Measurements from ENCODE around the gene POLDIP3.

The POLDIP3 gene

GRCh38 chr22:42536166-42536565 is 78.5 kb downstream of the POLDIP3 start:
- TF ChIP-seq FOXP2 (optimal IDR thresholded peaks at IDR 0.05; ENCODE audit: borderline replicate concordance, extremely low read depth, extremely low read length, insufficient read depth) (no peak), SIN3A (IDR thresholded peaks at IDR 0.05; ENCODE audit: borderline replicate concordance, insufficient read depth, low read length) (no peak), TAF1 (IDR thresholded peaks at IDR 0.05; ENCODE audit: borderline replicate concordance, insufficient read depth, low read length) (no peak), REST (IDR thresholded peaks at IDR 0.05; ENCODE audit: insufficient read depth in 1 of 2, low read depth in 2 of 2, low read length in 2 of 2) (no peak), POLR2AphosphoS5 (IDR thresholded peaks at IDR 0.05; ENCODE audit: low read depth, low read length) (no peak)

Data from PFSK-1 (cell line).